Loucy (cell line): ENCODE results near the gene WDR54.

ENCODE experiments used
- CTCF ChIP-seq: fragments of 200-600 bp; sonication (generic); conservative IDR thresholded peaks from 2 replicates; pipeline ENCODE4 v1.5.1; 2014; ENCODE audit warnings: mild to moderate bottlenecking, antibody characterized with exemption, low read length
- EZH2phosphoT487 ChIP-seq: fragments of 200-600 bp; IDR thresholded peaks from 2 replicates; pipeline ENCODE4 v1.6.1; 2018; ENCODE audit warnings: antibody characterized with exemption, mild to moderate bottlenecking, moderate library complexity, borderline replicate concordance

- TF ChIP-seq CTCF = no peak
- TF ChIP-seq EZH2phosphoT487 = no peak
These were observed 7.1 kb downstream of the WDR54 start for GRCh38 chr2:74428675-74429074.
